Right ventricle myocardium superior (tissue), 1 donor: ENCODE results near the gene LRRTM2. TPM values are rescaled to one million over a fixed set of nuclear protein-coding genes. Genes with fewer than 3 reads are reported as not detected.
"Not testable (repeated sequence)": the region's sequence is repeated elsewhere in the genome, so short reads cannot be mapped to it uniquely, and the experiment has no call there.

Experiments
- ATAC-seq: fragments of 200-7000 bp; cut with Tn5 transposase; one replicate; pipeline ENCODE4 v1.9.1; 2020; ENCODE audit warnings: mild to moderate bottlenecking; ENCODE audit not compliant: poor library complexity
- DNase-seq: peaks from one replicate; pipeline ENCODE4 v3.0.0-alpha.2; 2020
- intact Hi-C: fragments of 100-400 bp; cut with DNase I; formaldehyde crosslinking; loops from one replicate; pipeline ENCODE4 v1.11.2; 2022
- long read RNA-seq: library from polyadenylated mRNA; unstranded; transcript quantifications from one replicate; pipeline ENCODE4 v2.0.0, GENCODE V29; 2021
- total RNA-seq: library from RNA; stranded (reverse); fragmentation: NEBNext Ultra II Directional; extraction: Animal tissue kit (Norgen Biotek cat#: 25700); gene quantifications from one replicate; pipeline ENCODE4 v1.2.1, GENCODE V29; 2021
- donor health status: DM: no; HTN: yes; CAD: no; lungs with severe emphysema.

LRRTM2 gene, protein sequence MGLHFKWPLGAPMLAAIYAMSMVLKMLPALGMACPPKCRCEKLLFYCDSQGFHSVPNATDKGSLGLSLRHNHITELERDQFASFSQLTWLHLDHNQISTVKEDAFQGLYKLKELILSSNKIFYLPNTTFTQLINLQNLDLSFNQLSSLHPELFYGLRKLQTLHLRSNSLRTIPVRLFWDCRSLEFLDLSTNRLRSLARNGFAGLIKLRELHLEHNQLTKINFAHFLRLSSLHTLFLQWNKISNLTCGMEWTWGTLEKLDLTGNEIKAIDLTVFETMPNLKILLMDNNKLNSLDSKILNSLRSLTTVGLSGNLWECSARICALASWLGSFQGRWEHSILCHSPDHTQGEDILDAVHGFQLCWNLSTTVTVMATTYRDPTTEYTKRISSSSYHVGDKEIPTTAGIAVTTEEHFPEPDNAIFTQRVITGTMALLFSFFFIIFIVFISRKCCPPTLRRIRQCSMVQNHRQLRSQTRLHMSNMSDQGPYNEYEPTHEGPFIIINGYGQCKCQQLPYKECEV
- not detected for total RNA-seq
- long read RNA-seq: 0 reads

DNA sequence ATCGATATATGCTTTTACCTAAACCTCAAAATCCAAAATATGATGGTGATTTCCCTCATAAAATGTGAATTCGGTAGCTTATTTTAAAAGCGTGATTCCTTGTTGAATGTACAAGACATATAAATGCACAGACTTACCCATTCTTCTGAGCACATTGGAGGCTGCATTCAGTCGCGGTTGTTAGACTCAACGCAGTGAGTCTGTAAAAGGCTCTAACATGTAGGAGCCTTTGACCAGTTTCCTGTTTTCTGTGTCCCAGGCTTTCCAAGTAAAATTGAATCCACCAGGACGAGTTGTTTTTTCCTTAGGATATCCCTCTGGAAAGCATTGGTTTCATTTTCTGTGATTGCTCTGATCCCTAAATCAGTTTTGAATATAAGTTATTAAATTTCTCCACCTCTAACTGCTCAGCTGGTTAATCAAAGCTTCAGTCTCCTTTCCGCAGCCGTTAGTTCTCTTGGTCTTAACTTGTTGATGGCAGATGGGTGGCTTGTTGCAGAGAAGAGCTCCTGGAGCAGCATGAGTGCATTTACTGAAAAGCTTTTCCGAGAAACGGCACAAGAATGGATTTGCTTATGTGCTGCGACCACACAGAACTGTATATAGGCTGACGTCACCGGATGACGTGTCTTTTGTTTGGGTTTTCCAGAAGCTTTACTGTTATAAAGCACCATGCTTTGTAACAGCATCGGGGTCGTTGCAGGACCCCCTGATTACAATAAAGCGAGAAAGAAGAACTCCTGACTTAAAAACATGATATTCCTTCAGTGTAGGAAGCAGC, at the start of gene LRRTM2:
Gene LRRTM2 (minus strand): TSS at position 565 of the 781 bp plus-strand sequence. CDS start 424 bp downstream, at position 141.
- intact Hi-C loops: no loop called here
- ATAC-seq: no peak
- DNase-seq: no peak

DNA sequence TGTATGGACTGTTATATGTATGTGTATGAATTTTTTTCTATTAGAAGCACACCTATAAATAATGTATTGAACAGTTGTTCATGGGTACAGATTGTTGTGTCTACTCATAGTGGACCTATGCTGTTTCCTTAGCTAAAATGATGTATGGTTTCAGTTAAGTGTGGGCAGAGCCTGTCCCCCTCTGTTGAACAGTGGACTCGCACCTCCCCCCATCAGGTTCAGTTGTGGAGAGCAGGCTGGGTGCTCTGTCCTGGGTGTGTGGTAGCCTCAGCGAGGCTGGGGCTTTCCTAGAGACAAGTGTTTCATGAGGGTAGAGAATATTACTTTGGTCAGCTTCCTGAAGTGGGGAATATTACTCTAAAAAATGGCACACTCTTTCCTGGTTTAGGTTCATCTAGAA, 47.4 kb upstream of the LRRTM2 start:
- no peak for ATAC-seq
- intact Hi-C loops: no loop called here
- DNase-seq: no peak

DNA sequence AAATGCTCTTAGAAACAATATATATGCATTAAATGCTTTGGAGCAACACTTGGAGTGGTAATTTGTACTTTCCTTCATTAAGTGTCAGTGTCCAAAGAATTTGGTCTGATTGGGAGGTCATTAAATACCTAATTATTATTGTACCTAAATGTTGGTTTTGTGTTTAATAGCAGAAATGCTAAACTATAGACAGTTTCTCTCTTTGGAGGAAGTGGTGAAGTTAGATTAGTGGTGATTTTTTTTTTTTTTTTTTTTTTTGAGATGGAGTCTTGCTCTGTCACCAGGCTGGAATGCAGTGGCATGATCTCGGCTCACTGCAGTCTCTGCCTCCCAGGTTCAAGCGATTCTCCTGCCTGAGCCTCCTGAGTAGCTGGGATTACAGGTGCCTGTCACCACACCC, 46.2 kb upstream of the LRRTM2 start:
- ATAC-seq, intact Hi-C loops: not testable (repeated sequence)

DNA sequence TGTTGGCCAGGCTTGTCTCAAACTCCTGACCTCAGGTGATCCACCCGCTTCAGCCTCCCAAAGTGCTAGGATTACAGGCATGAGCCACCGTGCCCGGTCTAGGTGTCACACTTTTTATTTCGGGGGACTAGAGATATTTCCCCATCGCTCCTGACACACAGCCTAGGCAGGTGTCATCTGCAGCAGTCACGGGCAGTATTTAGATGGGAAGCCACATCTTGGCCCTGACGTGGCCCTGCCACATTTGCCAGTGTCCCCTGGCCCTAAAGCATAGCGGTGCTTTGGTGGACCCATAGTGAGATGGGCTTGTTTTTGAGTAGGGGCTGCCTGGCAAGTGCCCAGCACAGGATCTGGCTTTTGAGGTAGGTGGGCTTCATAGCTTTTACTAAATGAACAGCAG, 45.0 kb upstream of the LRRTM2 start:
- intact Hi-C loops: no loop called here
- ATAC-seq: no peak
- no peak for DNase-seq

More for the DNA sequence above, 46.2 kb upstream of the LRRTM2 start:
- DNase-seq: not testable (repeated sequence)

DNA sequence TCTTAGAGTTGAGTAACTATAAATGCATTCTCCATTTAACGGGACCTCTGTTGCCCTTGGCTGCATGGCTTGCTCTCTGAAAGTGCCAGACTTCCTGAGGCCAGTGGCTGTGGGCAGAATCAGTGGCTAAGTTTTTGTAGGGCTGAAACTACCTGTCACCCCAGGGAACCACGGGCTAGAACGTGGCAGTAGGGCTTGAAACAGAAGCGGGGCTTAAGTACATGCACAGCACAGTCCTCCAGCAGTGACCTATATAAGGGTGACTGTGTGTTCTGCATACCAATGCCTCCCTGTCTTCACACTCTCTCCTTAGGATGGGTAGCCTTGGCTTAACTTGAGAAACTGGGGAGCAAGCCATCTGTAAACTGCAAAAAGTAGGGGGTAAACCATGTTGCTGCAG, 43.6 kb upstream of the LRRTM2 start:
- ATAC-seq (no peak), DNase-seq (no peak)
- intact Hi-C loops: no loop called here

DNA sequence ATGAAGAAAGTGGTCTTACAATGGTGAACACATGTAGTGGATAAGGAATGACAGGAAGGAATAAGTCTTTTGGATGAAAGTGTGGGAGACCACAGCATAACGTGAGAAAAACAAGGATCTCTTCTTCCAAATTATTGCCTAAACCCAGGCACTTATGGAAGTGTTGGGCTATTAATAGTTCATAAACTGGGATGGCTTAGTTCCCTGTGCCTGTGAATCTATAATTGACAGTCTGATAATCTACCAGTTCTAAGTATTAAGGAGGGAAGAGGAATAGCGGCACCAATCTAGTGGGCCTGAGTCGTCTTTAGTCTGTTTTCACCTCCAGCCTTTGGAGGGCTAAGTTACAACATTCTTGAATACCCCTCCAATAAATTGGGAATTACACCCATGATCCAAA, 39.2 kb upstream of the LRRTM2 start:
- intact Hi-C loops: no loop called here
- no peak for DNase-seq
- peak; percentile 82 for ATAC-seq

DNA sequence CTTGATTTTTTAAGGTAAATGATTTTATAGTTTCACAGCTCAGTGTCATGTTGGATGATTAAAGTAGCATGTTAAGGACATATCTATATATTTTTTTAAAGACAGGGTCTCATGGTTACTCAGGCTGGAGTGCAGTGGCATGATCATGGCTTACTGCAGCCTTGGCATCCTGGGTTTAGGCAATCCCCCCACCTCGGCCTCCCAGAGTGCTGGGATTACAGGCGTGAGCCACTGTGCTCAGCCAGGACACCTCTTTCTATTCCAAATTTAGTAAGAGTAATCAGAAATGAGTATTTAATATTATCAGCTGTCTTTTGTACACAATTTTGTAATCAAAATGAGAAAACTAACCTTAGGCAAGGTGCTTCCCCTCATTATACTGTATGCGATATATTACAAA, 38.6 kb upstream of the LRRTM2 start:
- ATAC-seq (peak; percentile 45), DNase-seq (no peak)
- intact Hi-C loops: no loop called here

DNA sequence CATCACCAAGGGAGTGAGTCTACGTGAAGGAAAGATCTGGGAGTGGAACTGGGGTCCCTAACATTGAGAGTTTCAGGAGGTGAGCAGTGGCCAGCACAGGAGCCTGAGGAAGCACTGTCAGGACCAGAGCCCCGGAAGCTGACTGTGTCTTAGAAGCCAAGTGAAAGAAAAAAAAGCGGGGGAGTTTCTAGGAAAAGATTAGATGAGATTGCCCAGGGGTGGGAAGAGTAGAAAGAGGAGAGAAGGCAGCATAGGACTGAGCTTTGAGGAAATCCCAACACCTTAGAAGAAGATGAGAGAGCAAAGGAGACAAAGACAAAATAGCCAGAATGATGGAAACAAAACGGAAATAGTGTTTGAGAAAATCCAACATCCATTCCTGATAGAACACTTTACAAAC, 37.0 kb upstream of the LRRTM2 start:
- intact Hi-C loops: no loop called here
- DNase-seq (no peak), ATAC-seq (no peak)

DNA sequence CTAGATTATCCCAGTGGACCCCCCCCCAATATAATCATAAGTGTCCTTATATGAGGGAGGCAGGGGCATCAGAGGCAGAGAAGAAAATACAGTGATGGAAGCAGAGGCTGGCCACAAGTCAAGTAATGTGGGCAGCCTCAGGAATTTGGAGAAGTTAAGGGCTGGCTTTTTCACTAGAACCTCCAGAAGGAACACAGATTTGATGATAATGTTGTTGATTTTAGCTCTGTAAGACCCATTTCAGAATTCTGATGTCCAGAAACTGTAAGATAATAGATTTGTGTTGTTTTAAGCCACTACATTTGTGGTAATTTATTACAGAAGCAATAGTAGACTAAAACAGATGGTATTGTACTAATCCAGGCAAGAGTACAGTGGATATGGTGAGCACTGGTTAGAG, 36.3 kb upstream of the LRRTM2 start:
- intact Hi-C loops: no loop called here
- ATAC-seq (no peak), DNase-seq (no peak)

DNA sequence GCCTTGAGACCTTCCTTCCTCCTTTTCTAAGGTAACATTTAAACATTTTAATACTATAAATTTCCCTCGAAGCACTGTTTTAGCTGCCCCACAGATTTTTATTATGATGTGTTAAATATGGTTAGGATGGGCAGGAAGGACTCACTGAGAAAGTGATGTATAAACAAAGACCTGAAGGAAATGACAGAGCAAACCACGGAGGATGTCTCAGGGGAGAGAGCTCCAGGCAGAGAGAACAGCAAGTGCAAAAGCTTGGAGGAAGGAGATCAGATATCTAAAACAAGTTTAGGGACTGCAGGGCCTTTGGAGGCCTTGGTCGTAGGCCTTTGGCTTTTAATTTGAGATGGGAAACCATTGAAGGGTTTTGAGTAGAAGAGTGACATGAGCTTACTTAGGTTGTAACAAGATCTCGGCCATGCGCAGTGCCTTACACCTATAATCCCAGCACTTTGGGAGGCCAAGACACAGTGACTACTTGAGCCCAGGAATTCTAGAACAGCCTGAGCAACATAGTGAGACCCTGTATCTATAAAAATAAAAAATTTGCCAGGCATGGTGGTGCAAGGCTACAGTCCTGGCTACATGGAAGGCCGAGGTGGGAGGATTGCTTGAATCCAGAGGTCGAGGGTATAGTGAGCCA, 35.5 kb upstream of the LRRTM2 start:
- DNase-seq (no peak), ATAC-seq (no peak)
- intact Hi-C loops: no loop called here

DNA sequence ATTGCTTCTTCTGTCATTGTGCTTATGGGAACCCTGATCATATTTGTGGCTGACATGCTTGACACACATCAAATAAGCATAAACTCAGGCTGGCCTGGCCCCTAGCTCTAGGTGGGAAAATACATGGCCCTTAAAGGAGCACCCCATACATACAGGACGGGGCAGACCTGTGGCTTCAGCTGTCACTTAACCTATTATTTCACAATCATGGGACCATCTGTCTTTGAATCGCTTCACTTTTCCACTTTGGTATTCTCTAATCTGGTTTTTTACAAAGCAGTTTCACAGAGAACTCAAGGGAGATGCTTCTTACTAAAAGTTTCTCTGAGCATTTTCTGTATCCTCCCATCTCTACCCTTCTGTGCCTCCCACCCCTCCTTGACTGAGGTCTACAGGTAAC, 34.6 kb upstream of the LRRTM2 start:
- no peak for ATAC-seq
- intact Hi-C loops: no loop called here
- no peak for DNase-seq

DNA sequence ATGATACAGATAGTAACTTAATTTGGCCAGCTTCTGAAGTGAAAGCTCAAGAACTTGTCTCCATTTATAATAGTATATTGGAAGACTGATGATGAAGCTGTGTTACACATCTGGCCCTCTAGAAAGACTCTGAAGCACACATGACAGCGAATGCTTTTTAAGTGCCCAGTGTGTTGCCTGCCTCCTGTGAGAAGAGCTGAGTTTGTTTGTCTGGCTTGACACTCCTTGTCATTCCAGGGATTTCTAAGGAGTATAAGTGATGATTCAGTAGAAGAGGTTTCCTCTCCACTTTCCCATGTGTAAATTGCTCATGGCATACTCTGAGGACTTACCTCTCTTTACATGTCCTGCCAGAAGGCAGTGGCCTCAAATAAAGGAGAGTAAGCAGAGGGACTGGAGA, 30.4 kb upstream of the LRRTM2 start:
- intact Hi-C loops: no loop called here
- DNase-seq (no peak), ATAC-seq (no peak)

DNA sequence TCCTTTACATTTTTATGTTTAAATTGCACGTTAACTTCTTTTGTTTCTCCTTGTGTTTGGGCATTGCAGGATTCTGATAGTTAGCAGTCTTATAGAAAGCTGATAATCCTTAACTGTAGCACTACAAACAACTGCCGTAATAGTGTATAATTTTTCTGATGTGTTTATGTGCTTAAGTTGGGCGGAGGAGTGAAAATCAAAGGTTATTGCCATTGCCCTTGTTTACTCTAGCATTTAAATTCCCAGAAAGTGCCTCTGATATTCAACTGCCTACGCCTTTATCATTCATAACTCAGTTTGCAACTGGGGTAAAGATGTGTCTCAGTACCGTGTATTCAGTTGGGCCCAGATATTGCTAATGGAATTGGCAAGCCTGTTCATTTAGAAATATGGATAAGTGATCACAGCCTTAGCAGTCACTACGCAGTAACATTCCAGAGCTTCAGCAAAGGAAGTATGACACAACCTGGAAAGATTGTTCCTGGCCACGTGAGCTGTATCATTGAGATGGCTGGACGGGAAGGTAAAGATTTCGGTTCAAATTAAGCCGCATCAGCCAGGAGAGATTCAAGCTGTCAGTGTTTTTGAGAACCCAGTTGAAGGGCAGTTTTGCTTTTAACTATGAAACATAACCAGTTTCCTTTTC, 28.1 kb upstream of the LRRTM2 start:
- DNase-seq (no peak), ATAC-seq (peak; percentile 35)
- intact Hi-C loops: no loop called here

DNA sequence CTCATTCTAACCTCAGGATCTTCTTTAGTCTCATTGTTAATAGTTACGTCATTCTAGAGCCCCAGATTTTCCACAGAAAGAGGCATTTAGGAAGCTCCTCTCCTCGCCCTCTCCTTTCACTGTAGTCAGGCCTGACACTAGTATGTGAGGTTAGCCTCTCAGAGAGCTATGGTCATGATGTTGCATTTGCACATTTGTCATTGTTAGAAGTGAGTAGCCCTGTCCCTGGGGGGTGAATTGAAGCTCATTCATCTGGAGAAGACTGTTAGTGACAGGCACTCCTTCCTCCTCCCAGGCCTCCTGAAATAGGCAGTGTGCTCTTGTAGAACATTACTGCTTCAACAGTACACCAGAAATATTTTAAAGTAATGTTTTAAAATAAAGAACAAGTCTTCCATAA, 26.6 kb upstream of the LRRTM2 start:
- ATAC-seq: no peak
- intact Hi-C loops: no loop called here
- no peak for DNase-seq

DNA sequence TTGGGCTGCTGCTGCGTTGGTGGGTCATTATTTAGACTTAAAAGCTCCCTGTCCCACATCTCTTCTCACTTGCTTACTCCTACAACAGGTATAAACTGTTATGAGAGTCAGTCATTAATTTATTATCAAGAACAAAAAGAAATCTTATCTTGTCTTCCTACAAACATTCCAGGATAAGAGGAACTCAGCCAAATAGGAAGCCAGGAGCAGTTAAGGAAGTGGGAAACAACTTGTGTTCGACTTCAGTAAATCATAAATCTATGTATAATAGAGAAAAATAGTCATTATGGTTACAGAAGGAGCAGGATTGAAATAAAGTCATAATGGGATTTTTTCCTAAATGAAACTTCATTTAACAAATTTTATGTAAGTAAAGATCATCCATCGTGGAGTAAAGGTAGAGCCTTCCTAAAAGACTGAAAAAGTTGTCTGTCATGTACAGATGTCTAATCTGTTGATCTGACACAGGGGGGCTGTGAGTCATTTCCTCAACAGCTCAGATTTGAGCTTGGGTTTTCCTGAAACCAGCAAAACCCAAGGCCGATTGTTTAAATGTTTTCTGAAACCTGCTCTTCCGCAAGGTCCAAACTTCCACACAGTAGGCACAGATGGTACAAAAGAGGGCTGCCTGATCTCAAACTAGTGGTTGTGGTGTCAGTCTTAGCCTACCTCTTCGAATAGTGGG, 25.3 kb upstream of the LRRTM2 start:
- DNase-seq (no peak), ATAC-seq (no peak)
- intact Hi-C loops: no loop called here

DNA sequence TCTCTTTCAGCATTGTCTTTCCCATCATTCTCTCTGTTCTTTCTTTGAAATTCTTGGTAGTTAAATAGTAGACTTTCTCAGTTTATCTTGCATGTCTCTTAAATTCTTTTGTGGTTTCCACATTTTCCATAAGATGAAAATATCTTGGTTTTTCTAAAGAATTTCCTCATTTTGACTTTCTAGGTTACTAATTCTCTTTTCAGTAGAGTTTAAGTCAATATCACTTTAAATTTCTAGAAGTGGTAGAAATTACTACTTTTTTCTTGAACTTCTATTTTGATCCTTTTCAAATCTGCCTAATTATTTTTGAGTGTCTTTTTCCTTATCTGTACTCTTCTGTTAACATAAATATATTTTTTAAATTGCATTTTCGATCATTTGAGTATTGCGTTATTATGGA, 23.6 kb upstream of the LRRTM2 start:
- intact Hi-C loops: no loop called here
- ATAC-seq: no peak

DNA sequence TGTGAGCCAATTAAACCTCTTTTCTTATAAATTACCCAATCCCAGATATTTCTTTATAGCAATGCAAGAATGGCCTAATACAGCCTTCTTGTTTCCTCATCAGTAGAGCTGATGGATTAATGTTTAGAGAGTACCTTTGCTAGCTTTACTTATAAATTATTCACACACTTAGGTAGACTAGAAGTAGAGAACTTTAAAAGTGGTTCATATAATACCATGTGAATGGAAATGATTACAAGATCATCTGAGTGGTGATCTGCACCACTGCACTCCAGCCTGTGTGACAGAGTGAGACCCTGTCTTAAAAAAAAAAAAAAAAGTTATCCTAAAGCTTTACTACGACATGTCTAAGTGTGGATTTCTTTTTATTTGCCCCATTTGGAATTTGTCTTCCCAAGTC, 23.2 kb upstream of the LRRTM2 start:
- intact Hi-C loops: no loop called here
- DNase-seq: no peak
- no peak for ATAC-seq

More for the DNA sequence above, 23.6 kb upstream of the LRRTM2 start:
- no peak for DNase-seq

DNA sequence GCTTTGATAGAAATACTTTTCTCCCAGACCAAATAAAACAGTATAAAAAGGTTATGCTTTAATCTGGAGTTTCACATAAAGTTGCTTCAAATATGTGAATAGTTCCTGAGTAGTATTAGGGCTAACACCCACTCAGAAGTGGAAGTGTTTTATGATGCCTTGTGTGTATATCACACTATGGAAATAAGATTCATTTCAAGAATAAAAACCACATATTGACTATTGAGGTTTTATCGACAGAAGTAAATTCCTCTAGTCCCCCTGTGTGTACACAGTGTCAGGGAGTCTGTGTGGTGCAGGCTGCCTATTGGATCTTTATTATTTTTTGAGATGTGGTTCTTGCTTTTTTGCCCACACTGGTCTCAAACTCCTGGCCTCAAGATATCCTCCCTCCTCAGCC, 20.8 kb upstream of the LRRTM2 start:
- ATAC-seq: no peak
- intact Hi-C loops: no loop called here
- no peak for DNase-seq
